ENCODE measurements around the gene TNFAIP8L3.

Gene TNFAIP8L3

DNA sequence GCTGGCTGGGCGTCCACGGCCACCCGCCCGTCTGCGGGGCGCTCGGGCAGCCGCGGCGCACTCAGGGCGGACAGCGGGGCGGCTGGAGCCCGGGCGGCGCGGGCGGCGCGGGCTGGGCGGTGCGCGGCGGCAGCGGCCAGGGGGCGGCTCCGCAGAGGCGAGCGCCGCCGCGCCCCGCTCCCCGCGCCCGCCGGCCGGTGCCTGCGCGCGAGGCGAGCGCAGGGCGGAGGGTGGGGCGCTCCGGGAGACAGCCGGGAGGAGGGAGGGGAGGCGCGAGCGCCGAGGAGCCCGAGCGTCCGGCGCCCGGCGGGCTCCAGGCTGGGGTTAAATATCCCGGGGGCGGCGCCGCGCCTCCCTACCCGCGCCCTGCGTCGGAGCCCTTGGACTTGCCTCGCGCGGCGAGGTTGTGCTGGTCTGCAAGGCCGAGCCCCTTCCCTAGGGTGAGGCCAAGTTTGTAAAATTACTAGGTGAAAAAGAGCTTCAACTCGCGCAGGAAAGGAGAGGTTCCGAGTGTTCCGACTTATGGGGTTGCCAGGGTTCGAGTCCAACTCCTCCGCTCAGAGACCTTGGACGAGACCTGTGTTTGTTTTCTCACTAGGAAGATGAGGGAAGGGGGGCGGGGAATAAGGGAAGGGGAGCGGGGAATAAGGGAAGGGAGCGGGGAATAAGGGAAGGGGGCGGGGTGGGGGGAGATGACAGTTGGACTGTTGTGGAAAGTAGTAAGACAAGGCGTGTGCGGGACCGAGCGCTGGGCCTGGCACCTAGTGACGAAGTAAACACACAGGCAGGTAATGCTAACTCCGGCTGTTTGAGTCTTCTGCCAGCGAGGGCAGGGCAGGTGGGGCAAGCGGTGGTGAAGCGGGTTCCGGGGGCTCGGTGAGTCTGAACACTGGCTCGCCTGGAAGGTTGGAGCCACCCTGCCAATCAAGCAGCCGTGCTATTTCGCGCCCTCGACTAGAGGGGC lies at the start of gene TNFAIP8L3:
TSS of gene TNFAIP8L3 (minus strand) at position 301 of the 964 bp plus-strand sequence. CDS start 311 bp downstream, outside the sequence.
- TF ChIP-seq CTCF (IDR thresholded peaks at IDR 0.05): no peak

GRCh38 chr15:51144021-51144532 lies 49.4 kb upstream of the TNFAIP8L3 start:
- TF ChIP-seq CTCF (IDR thresholded peaks at IDR 0.05): no peak

DNA sequence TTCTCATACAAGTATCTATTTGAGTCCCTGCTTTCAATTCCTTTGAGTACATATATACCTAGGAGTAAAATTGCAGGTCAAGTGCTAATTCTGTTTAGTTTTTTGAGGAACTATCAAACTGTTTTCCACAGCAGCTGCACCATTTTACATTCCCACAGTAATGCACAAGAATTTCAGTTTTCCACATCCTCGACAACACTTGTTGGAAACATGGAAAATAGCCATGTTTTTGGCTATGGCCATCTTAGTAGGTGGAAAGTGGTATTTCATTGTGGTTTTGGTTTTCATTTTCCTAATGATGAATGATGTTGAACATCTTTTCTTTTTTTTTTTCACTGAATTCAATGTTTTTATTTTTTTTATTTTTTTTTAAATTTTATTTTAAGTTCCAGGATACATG lies 44.4 kb upstream of the TNFAIP8L3 start:
- no peak for TF ChIP-seq CTCF (IDR thresholded peaks at IDR 0.05)

DNA sequence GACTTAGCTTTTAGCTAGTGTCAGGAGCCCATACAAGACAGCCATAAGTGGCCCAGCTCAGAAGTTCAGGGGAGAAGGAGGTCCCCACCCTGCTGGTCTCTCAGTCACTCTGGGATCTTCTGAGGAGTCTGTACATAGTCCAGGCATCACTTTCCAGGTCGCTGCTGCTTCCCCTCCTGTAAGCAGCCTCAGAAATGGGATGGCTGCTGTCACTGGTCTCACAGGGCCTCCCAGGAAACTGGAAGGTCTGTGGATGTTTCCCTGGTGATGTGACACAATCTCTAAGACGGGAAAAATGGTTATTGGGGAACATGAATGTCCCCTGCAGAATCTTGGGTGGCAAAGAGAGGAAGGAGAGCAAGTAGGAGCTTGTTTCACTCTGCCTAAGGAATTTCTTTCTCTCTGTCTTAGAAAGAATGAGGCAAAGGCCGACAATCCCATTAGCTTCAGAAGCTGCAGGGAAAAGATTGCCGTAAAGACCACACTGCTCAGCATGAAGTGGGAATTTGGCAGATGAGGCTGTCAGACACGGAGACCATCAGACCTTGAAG lies 43.2 kb upstream of the TNFAIP8L3 start:
- no peak for TF ChIP-seq CTCF (IDR thresholded peaks at IDR 0.05)

- TF ChIP-seq CTCF (IDR thresholded peaks at IDR 0.05): no peak
Observed at GRCh38 chr15:51137024-51137423, 42.3 kb upstream of the TNFAIP8L3 start.

DNA sequence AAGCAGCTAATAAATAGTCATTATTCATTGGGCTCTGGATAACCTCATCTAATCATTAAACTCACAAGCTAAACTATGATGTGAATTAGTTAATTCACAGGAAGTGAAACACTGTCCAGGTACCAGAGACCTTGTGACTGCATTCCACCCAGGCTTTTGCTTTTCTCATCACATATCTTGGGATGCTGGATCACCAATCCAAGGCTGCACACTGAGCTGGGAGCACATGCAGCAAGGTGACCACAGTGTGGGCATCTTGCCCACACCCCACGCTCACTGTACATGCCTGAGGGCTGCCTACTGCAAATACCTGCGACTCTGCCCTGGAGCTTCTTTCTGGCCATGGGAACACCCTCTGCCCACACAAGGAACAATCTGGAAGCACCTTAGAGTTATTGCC lies 40.6 kb upstream of the TNFAIP8L3 start:
- no peak for TF ChIP-seq CTCF (IDR thresholded peaks at IDR 0.05)

DNA sequence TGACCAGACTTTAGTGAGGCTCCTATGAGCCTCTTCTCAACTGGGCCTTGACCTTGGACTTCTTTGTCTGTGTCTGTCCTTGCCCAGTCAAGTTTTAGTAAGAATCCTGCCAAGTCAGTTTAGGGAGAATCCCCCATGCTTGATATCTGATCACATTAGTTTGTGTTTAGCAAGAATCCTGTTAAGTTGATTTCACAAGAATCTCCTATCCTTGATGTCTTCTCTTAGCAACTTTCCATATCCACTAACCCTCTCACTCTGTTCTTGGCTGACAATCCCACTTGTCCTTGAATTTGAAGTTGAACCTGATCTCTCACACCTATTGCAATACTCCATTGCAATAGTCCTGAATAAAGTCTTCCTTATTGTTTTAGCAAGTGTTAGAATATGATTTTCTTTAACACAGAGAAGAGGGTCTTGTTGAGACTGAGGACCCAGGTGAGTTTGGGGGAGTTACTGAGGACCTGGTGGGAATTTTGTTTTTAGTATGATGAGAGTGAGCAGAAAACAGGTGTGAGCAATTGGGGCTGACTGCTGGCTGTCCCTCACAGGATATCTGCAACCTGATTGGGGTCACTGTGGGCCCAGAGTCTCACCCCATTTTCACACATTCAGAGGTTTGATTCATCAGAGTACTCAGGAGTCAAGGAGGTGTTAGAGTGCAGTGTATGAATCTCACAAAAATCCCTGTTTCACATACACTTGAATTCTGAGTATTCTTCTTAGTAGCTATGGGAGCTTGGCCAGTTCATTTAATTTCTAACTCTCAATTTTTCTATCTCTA lies 39.9 kb upstream of the TNFAIP8L3 start:
- no peak for TF ChIP-seq CTCF (IDR thresholded peaks at IDR 0.05)

Data from LNCAP (cell line).